Uterus (tissue), 2 donors: ENCODE measurements around the gene AQP6.

Source experiments
- POLR2A ChIP-seq, 2 donors: fragments of 450-650 bp; IDR thresholded peaks; one replicate each; pipeline ENCODE4 v1.6.1; 2016; ENCODE audit warnings: antibody characterized with exemption in 2 of 2, mild to moderate bottlenecking in 1 of 2, moderate library complexity in 1 of 2
- TF ChIP-seq, protein P1 (sequence below), 4 experiments: fragments of 200-600 bp in 2 of 4; fragments of 450-650 bp in 2 of 4; sonication (generic) in 2 of 4; IDR thresholded peaks; one replicate each; pipeline ENCODE4 v1.5.1; 2016 to 2019; ENCODE audit warnings: antibody characterized with exemption in 4 of 4, mild to moderate bottlenecking in 2 of 4, moderate library complexity in 1 of 4

DNA sequence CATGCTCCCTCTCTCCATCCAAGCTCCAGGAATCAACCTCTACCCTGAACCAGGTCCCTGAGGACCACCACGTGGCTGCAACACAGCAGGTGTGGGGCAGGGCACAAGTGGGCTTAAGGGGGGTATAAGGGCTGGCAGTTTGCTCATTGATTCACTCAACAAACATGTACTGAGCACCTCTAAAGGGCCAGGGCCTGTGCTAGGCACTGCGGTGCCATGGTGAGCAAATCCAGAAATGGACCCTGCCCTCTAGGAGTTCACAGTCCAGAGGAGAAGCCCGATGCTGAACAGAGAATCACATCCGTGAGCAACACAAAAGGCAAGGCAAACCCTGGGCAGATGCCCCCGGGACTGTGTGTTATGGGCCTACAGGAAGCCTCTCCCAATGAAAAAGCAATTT lies 28.7 kb upstream of the AQP6 start:
- no peak for TF ChIP-seq POLR2A (IDR thresholded peaks at IDR 0.05)
- TF ChIP-seq, protein P1, sequence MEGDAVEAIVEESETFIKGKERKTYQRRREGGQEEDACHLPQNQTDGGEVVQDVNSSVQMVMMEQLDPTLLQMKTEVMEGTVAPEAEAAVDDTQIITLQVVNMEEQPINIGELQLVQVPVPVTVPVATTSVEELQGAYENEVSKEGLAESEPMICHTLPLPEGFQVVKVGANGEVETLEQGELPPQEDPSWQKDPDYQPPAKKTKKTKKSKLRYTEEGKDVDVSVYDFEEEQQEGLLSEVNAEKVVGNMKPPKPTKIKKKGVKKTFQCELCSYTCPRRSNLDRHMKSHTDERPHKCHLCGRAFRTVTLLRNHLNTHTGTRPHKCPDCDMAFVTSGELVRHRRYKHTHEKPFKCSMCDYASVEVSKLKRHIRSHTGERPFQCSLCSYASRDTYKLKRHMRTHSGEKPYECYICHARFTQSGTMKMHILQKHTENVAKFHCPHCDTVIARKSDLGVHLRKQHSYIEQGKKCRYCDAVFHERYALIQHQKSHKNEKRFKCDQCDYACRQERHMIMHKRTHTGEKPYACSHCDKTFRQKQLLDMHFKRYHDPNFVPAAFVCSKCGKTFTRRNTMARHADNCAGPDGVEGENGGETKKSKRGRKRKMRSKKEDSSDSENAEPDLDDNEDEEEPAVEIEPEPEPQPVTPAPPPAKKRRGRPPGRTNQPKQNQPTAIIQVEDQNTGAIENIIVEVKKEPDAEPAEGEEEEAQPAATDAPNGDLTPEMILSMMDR (IDR thresholded peaks at IDR 0.05), result no peak
